Hematopoietic multipotent progenitor cell treated with erythropoietin and hydrocortisone succinate and interleukin-3 and kit ligand, for 15 days (in vitro differentiated cells): ENCODE results near the gene TNFAIP2.

ENCODE experiments used
- DNase-seq: peaks from one replicate; pipeline ENCODE4 v3.0.0-alpha.2; 2015; ENCODE audit warnings: low spot score

TNFAIP2 gene

DNA sequence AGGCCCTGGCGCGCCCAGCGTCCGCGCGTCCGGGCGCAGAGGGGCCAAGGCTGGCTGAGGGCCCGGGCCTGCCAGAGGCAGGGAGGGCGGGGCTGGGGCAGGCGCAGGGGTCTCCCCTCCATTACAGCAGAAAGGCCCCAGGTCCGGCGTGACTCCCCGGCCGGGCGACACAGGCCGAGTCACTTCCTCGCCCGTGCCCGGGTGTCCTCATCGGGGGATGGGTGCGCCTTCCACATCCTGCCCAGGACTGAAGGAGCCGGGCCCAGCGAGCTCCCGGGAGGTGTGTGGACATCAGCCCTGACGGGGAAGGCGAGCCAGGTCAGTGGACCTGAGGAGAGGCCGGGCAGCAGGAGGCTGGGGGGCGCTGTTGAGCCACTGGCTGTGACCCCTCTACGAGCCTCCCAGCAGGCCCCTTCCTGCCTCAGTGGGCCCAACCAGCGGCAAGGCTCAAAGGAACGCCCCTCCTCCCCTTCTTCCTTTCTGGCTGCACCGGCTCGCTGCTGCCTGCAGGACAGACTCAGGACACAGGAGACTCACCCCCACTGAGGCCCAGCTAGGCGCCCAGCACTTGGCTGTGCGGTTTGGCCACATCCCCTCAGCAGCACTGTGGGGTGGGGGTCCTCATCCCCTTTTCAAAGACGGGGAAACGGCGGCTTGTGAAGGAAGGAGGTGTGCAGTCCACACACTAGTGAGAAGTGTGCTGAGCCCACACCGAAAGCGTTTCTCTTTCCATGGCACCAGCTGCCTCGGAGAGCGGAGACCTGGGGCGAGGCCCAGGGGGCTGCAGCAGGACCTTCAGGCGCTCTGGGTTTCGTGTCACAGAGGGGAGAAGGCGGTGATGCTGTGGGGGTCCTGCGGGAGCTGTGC is 606 bp downstream of the TNFAIP2 start:
- no peak for DNase-seq

DNA sequence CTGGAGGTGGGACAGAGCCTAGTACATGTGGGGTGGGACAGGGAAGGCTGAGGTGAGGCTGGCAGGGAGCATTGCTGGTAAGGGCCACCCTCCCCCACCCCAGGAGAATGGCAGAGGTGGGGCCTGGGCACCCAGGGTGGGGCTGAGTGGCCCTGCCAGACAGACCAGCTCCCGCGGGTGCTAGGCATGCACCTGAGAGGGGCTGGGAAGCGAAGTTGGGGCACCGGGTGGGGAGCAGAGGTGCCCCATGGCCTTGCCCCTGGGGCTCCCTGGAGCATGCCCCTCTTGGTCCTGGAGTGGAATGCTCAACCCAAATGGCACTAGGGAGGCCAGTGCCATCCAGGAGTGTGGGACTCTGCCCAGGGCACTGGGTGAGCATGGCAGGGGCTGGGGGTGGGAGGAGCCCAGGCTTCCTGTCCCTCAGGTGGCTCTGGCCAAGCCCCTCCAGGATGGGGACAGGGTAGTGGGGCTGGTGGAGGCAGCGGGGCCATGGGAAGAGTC is 1.3 kb downstream of the TNFAIP2 start:
- DNase-seq, result no peak

DNA sequence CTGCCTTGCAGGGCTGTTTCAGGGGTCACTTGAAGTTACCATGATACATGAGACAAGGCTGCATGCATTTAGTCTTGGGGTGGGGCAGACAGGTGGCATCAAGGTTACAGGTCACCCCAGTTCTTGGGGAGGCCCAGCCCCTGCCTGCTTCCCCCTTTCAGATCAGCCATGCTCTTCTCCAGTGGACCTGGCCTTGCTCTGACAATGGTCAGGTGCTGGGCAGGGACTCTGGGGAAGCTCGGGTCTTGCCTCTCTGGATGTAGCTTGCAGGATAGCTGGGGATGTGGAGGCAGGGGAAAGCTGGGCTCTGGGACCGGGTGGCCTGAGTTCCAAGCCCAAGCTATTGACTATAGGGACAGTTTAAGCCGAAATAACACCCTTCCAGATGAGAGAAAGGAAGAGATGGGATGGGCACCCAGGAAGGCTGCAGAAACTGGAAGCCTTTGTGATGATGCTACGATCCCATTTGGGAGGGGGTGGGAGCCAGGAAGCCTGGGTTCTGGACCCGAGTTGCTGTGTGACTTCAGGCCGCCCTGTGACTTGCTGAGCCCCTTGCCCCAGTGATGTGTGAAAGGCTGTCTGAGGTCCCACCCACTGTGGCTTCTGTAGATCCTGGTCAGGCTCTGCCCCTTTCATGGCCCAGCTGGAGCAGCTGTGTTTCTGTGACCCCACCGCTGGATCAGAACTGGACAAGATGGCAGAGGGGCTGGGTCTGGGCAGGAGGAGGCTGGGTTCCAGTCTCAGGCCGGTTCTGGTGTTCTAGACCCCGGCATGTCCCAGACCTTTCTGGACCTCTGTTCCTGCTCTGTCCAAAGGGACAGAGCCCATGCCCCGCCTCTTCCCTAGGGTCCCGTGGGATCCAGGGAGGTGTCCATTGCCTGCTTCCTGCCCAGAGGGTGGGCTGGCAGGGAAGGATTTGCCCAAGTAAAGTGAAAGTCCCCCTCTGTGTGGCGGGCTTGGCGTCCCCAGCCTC is 2.1 kb downstream of the TNFAIP2 start:
- DNase-seq, result no peak

DNA sequence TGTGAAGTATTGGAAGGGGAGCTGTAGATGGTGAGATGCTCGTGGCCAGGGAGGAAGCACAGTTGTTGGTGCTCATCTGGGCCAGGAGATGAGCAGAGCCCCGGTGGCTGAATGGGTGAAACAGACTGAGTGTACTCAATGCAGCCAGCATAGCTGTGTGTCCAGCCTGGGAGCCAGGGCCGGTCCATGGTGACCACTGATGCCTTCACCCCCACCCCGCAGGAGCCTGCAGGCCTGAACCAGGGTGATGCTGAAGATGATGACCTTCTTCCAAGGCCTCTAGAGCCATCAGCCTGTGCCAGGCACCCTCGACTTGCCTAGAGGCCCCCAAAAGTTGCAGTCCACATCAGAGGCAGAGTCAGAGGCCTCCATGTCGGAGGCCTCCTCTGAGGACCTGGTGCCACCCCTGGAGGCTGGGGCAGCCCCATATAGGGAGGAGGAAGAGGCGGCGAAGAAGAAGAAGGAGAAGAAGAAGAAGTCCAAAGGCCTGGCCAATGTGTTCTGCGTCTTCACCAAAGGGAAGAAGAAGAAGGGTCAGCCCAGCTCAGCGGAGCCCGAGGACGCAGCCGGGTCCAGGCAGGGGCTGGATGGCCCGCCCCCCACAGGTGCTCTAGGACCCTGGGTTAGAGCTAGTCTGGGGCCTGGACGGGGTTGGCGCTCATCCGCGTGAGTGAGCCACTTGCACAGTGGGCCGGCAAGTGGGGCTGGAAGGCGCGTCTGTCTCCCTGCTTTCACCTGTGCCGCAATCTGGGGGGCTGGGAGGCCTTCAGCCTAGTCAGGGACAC is 3.0 kb downstream of the TNFAIP2 start:
- DNase-seq, result no peak

DNA sequence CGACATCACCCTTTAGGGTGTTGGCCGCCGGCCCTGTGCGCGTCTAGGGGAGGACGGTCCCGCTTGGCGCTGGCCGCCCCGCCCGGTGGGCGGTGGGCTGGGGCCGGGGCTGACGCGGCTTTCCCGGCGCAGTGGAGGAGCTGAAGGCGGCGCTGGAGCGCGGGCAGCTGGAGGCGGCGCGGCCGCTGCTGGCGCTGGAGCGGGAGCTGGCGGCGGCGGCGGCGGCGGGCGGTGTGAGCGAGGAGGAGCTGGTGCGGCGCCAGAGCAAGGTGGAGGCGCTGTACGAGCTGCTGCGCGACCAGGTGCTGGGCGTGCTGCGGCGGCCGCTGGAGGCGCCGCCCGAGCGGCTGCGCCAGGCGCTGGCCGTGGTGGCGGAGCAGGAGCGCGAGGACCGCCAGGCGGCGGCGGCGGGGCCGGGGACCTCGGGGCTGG is 3.6 kb downstream of the TNFAIP2 start:
- DNase-seq, result no peak

DNA sequence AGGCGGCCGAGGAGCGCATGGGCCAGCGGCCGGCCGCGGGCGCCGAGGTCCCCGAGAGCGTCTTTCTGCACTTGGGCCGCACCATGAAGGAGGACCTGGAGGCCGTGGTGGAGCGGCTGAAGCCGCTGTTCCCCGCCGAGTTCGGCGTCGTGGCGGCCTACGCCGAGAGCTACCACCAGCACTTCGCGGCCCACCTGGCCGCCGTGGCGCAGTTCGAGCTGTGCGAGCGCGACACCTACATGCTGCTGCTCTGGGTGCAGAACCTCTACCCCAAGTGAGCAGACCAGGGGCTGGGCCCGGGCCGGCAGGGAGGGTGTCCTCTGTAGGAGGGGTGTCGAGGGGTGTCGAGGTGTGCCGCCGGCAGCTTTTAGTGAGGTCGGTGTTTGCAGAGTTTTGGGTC is 4.1 kb downstream of the TNFAIP2 start:
- DNase-seq, result no peak

DNA sequence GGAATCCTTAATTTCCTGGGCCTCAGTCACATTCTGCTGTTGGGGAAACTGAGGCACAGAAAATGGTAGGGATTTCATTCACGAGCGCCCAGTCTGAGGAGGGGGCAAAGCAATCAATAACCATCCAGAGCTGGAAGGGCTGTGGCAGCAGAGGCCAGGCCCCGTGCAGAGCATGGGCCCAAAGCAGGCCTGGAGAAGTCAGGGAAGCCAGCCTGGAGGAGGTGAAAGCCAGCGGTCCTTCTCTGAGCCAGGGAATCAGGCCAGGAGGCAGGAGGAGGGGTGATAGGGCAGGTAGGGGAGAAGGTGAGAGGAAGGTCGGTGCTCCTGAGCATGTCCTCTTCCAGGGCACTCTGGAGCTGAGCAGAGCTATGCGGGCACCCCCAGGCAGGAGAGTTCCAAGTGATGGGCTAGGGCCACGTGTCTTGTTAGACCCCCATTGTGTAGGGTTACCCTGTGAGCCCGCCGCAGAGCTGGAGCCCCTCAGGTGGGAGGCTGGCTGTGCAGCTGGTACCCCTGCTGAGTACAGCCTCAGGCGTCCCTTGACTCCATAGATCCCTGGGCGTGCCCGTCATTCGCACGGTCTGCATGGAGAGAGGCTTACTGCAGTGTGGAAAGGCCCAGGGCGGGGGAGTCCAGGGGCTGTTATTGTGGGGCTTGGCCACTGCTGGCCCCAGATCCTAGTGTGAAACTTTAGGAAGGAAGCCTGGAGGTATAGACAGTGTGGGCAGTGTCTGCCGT is 4.8 kb downstream of the TNFAIP2 start:
- no peak for DNase-seq

DNA sequence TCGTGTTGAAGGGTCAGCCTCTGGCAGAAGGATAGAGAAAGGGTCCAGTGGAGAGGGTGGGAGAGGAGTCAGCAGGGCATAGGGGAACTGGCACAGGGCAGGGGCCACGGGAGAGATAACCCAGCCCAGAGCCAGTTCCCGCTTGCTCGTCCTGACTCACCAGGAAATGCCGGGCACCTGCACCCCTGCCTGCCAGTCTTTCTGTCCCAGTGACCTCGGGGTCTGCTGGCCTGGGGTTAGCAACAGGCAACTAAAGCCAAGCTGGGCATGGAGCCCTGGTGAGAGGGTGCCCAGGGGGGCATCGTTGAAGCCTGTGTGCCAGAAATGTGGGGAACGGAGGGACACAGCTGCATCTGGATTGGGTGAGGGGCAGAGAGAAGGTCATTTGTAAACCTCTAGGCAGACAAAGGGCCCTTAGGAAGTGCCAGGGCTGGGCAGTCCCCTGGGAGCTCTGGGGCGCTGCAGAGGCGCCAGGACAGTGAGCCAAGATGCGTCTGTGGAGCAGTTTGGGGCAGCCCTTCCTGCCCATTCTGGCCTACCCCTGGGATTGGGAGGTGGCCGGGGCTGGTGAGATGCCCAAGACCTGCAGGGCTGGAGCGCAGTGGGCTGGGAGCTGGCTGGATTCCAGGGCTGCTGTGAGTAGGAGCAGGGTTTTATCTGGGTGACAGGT is 5.5 kb downstream of the TNFAIP2 start:
- DNase-seq, result no peak

DNA sequence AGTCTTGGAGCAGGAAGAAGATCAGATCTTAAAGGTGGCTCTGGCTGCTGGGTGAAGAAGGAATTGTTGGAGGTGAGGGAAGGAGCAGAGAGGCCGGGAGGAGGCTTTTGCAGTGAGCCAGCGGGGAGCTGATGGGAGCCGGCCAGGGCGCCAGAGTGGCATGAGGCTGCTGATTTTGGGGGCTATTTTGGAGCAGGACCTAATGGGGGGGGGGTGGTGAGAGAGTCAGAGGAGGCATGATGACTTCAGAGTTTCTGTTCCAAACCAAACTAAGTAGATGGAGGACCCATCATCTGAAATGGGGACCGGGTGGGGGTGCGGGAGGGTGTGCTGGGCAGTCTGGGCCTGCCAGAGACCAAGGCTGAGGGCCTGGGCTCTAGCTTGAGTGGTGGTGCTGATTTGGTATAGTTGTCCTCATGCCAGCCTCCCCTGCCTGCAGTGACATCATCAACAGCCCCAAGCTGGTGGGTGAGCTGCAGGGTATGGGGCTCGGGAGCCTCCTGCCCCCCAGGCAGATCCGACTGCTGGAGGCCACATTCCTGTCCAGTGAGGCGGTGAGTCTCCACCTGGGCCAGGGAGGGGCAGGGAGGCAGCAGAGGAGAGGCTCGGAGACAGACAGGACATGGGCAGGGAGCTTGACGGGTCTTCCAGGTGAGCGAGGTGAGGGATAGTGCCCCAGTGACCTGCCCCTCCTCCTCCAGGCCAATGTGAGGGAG is 6.2 kb downstream of the TNFAIP2 start:
- DNase-seq, result no peak

DNA sequence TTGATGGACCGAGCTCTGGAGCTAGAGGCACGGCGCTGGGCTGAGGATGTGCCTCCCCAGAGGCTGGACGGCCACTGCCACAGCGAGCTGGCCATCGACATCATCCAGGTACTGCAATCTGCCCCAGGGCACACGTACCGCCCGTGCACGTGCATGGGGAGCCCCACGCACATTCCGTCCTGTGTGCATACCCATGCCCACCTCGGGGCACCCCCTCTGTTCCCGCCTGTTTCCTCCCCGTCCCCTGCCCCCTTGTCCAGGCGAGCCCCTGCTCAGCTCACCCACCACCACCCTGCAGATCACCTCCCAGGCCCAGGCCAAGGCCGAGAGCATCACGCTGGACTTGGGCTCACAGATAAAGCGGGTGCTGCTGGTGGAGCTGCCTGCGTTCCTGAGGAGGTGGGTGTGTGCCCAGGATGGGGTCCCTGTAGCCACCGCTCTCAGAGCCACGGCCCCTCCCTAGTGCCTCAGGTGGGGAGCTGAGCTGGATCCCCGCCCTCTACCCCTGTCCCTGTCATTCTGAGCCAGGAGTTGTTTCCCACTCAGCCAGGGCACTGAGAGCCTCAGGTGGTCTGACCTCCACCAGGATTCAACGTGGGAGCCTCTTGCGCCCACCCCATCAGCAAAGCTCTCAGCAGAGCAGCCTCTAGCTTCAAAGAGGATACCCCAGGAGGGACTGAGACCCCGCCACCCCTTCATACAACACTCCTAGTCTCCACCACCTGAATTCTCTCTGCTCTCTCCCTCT is 6.9 kb downstream of the TNFAIP2 start:
- DNase-seq, result no peak

DNA sequence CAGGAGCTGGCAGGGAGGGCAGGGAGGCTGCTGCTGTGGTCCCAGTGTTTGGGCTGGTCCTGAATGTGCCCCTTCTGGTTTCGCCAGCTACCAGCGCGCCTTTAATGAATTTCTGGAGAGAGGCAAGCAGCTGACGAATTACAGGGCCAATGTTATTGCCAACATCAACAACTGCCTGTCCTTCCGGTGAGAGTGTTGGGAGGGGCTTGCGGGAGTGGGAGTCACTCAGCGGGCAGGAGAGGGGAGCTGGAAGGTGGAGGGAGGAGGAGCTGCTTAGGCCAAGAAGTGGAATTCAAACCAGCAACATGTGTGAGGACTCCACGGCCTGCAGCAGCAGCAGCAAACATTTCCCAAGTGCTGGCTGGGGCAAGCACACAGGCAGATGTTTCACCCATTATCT is 7.7 kb downstream of the TNFAIP2 start:
- no peak for DNase-seq

DNA sequence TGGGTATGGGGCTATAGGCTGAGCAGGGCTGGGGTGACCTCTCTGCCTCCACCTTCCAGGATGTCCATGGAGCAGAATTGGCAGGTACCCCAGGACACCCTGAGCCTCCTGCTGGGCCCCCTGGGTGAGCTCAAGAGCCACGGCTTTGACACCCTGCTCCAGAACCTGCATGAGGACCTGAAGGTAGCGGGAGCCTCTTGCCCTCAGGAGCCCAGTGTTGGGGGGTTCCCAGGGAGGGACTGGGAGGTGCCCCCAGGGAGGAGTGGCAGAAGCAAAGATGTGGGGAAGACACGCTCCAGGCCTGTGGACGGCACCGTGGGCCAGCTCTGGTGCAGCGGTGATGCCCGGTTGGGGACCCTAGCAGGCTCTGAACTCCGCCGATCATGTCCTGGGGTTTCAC is 8.3 kb downstream of the TNFAIP2 start:
- DNase-seq, result no peak

DNA sequence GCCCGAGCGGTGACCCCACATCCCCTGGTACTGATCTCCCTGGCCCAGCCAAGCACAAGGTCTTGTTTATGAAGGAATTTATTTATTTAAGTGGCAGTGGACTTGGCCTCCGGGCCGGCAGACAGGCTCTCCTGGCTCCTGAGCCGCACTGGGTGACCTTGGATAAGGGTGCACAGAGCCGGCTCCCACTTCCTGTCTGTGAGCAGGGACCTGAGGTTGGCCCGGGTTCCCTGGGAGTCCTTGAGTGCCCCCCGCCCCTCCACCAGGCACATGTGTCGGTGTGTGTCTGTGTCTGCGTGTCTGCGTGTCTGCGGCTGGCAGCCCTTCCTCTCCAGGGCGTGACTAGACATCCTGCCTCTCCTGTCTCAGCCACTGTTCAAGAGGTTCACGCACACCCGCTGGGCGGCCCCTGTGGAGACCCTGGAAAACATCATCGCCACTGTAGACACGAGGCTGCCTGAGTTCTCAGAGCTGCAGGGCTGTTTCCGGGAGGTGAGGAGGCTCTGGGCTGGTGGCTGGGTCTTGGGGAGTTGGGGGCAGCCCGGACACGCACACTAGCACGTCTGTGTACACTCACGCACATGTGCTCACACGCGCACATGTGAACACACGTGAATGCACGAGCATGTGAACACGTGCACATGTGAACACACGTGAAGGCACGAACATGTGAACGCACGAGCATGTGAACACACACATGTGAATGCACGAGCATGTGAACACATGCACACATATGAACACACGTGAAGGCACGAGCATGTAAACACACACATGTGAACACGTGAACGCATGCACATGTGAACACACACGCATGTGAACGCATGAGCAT is 9.3 kb downstream of the TNFAIP2 start:
- DNase-seq, result no peak

DNA sequence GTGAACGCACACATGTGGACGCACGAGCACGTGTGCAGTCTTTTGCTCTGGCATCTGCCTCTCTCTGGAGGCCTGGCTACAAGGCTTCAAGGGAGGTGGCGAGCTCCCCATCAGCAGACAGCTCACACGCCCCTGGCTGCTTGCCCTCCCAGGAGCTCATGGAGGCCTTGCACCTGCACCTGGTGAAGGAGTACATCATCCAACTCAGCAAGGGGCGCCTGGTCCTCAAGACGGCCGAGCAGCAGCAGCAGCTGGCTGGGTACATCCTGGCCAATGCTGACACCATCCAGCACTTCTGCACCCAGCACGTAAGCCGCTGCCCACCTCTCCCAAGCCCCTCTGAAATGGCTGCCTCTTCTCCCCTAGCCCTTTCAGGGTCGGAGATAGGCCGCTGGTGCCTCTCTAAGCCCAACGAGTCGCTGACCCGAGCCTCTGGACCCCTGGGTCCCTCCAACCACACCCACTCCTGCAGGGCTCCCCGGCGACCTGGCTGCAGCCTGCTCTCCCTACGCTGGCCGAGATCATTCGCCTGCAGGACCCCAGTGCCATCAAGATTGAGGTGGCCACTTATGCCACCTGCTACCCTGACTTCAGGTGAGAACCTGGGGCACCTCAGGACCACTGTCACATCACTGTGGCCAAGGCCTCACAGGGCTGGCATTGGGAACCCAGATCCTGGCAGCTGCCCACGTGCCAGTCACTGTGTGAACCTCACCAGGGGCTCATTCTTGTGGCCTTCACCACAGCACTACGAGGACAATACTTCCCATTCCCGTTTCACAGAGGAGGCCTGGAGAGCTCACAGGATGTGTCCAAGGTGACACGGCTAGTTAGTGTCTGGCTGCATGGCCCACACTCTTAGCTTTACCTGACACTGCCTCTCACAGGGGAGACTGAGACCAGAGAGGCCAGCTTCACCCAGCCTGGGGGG is 10.2 kb downstream of the TNFAIP2 start:
- DNase-seq, result no peak

DNA sequence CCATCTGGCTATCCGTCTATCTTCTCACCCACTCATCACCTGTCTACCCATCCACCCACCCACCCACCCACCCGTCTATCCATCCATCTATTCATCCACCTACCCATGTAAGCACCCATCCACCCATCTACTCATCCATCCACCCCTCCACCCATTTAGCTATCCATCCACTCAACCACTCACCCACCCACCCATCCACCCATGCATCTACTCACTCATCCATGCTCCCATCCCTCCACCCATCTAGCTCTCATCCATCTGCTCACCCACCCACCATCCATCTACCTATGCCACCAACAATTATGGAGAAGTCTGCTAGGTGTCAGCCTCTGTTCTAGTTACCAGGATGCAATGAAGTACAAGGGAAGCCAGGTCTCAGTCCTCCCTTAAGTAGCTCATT is 11.1 kb downstream of the TNFAIP2 start:
- DNase-seq, result no peak

DNA sequence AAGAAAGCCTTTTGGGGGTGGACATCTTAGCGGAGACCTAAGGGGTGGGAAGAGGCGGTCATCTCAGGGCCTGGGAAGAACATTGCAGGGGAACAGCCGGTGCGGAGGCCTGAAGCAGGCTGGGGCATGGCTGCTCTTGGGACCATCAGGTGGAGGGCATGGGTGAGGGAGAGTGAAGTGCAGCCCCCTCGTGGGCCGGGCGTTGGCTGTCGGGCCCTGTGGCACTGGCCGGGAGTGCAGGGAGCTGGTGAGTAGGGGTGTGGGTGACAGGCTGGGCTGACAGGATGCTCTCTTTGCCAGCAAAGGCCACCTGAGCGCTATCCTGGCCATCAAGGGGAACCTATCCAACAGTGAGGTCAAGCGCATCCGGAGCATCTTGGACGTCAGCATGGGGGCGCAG is 11.7 kb downstream of the TNFAIP2 start:
- no peak for DNase-seq
